GM12875 (cell line): ENCODE measurements around the gene RGMB.

Experiments
- H3K4me3 ChIP-seq: one replicate; pipeline ENCODE4 v1.5.1; 2011; ENCODE audit warnings: low read depth, low read length, control low read depth
- CTCF ChIP-seq: IDR thresholded peaks from 2 replicates; pipeline ENCODE4 v1.5.1; 2011; ENCODE audit warnings: low read depth, mild to moderate bottlenecking, control low read depth, inconsistent platforms, low read length, moderate library complexity, borderline replicate concordance; ENCODE audit not compliant: insufficient read depth

Gene RGMB

GRCh38 chr5:98769210-98769958, 4.1 kb upstream of the RGMB start:
- H3K4me3 ChIP-seq: peak overlapping the region; percentile 64
- TF ChIP-seq CTCF: peak; percentile 76

GRCh38 chr5:98769959-98770208, 3.6 kb upstream of the RGMB start:
- peak overlapping the region; percentile 64 for H3K4me3 ChIP-seq
- TF ChIP-seq CTCF: no peak

- H3K4me3 ChIP-seq: peak overlapping the region; percentile 64
- no peak for TF ChIP-seq CTCF
Observed at GRCh38 chr5:98770209-98770910, 3.1 kb upstream of the RGMB start.

GRCh38 chr5:98770911-98771322, 2.5 kb upstream of the RGMB start:
- H3K4me3 ChIP-seq: peak overlapping the region; percentile 64
- no peak for TF ChIP-seq CTCF

GRCh38 chr5:98771382-98772109, 1.9 kb upstream of the RGMB start:
- H3K4me3 ChIP-seq: peak overlapping the region; percentile 64
- TF ChIP-seq CTCF: peak; percentile 70

GRCh38 chr5:98772415-98773213, 849 bp upstream of the RGMB start:
- TF ChIP-seq CTCF: no peak
- H3K4me3 ChIP-seq: peak overlapping the region; percentile 91
